ENCODE results near the gene ABCE1. TPM values are rescaled to one million over a fixed set of nuclear protein-coding genes. Genes with fewer than 3 reads are reported as not detected.
"Not testable (repeated sequence)": the region's sequence is repeated elsewhere in the genome, so short reads cannot be mapped to it uniquely, and the experiment has no call there.

The ABCE1 gene
- total RNA-seq, 1 experiment from 2014 or later: 134 TPM

GRCh38 chr4:145102619-145103018, 4.5 kb downstream of the ABCE1 start:
- DNase-seq (ENCODE audit: low read depth): no peak

GRCh38 chr4:145103496-145103895, 5.4 kb downstream of the ABCE1 start:
- DNase-seq (ENCODE audit: low read depth): no peak

DNA sequence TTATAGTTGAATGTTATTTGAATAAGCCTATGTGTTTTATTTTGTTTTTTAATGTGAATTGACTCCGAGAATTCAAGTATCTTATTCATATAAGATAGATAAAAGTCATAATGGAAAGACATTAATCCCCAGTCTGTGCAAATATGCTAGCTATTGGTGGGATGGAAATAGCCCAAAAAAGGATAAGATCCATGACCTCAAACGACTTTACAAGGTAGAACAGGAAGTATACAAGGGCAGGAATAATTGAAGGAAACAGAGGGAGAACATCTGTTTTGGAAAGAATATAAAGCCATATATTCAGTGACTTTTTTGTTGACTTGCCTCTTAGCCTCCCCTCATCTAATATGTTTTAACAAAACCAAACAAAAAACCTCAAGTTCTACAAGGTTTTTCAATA, 9.0 kb downstream of the ABCE1 start:
- DNase-seq (ENCODE audit: low read depth): no peak

GRCh38 chr4:145108128-145108527, 10.0 kb downstream of the ABCE1 start:
- DNase-seq (ENCODE audit: low read depth): no peak

DNA sequence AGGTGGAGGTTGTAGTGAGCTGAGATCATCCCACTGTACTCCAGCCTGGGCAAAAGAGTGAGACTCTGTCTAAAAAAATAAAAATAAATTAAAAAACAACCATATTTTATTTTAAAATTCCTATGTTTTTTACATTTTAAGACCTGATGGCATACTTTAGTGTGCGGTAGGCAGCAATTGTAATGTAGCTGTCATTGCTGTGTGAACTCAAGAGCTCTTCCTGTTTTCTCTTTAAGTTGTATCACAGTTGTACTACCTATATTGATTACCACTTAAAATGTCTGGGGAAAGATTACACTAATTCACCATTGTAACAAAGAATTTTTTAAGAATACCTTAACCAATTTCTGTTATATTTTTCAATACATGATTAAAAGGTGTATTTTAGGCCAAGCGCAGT, 27.3 kb downstream of the ABCE1 start:
- no peak for DNase-seq (ENCODE audit: low read depth)

GRCh38 chr4:145130130-145130529, 32.0 kb downstream of the ABCE1 start:
- DNase-seq (ENCODE audit: low read depth): no peak

- peak; percentile 73 for DNase-seq (ENCODE audit: low read depth)
These were observed 32.8 kb downstream of the ABCE1 start for GRCh38 chr4:145130788-145131399.

DNA sequence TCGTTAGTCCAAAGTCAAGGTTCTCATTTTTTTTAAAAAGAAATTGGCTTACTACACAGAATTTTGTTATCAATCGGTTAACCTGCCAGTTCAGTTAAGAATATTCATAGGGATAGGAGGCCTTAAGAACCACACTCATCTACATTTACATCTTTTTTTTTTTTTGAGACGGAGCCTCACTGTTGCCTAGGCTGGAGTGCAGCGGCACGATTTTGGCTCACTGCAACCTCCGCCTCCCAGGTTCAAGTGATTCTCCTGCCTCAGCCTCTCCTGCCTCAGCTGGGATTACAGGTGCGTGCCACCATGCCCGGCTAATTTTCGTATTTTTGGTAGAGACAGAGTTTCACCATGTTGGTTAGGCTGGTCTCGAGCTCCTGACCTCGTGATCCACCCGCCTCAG, 33.7 kb downstream of the ABCE1 start:
- DNase-seq (ENCODE audit: low read depth): no peak

- DNase-seq (ENCODE audit: low read depth): peak; percentile 33
These were observed 34.5 kb downstream of the ABCE1 start for GRCh38 chr4:145132511-145133098.

DNA sequence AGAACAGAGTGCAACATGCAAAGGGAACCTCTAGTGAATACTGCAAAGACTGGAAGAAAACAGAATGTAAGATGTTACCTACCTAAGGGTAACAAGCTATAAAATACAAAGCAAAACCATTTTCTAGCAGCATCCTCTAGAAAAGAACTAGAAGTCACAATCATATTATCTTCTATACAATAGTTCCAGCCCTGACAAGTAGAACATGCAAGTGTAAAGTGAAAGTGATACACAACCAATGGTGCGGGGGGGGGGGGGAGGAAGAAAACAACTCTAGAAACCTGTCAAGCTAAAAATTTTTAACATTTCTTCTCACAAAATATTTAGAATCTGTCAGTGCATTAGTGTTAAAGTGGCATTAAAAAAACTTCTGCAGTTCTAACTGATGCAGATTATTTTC, 38.1 kb downstream of the ABCE1 start:
- not testable (repeated sequence) for DNase-seq (ENCODE audit: low read depth)

GRCh38 chr4:145148980-145149379, 50.9 kb downstream of the ABCE1 start:
- no peak for DNase-seq (ENCODE audit: low read depth)

DNA sequence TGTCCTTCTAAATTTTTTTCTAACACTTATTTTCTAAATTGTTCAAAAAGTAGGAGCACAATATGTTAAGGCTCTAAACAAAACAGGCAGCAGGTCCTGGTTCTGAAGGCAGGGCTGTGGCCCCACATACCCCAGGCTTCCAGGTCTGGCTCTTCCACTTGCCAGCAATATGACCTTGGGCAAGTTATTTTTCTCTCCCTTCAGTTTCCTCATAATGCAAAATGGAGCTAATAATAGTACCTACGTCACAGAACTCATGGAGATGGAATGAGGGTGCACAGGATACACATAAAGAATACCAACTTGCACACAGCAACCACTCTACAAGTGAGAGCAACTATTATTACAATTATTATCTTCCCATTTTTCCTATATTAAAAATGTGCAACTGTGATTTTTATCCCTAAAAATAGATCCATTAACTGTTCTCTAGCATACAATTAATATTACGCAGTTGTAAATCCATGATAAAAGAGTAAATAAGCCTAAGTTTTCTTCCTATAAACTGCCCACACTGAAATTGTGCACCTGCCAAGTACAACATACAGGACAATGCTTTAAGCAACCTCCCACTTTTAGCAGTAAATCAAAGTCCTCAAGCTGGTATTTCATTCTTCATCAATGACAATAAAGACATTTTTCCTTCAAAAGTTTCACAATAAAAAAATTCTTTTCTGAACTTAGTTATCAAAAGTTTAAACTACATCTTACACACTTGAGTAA, 55.2 kb downstream of the ABCE1 start:
- DNase-seq (ENCODE audit: low read depth): no peak

DNA sequence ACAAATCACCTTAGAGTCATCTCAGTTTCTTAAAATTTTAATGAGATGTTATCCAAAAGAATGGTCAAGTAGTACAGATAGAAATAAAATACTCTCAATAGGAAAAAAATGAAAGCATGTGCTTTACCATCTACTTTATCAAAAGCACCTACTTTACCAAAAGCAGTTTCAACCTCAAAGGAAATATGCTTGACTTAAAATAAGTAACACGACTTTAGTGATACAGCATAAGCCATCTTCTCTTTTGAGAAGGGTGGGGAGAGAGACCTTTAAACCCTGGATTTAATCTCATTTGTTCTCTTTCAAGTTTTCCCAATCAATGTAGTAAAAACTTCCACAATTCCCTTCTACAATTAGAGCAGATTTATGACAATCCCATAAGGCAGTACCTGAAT, 55.8 kb downstream of the ABCE1 start:
- no peak for DNase-seq (ENCODE audit: low read depth)

GRCh38 chr4:145154573-145154972, 56.5 kb downstream of the ABCE1 start:
- peak; percentile 23 for DNase-seq (ENCODE audit: low read depth)

DNA sequence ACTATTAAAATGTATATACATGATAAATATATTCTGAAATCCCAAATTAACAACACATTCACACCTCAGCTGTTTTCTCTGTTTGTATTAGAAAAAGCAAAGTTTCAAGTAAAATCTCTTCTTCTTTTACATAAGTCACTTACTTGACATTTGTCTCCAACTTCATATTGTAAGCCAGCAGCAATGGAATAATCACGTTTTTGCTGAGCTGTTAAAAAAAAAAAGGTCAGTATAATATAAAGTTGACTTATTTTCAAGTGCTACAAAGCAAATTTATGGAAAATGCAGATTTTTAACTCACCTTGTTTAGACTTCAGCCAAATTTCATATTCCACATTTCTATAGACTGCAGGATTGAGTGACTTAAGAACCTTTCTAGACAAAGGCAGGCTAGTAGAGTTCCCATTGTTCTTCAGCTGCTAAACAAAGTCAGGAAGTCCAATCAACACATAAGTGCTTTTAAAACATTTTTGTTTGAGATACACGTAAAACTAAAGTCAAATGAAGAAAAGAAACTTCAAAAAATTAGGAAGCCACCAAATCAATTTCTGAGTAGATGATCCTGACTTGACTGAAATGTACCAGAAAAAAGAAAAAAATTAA, 57.3 kb downstream of the ABCE1 start:
- no peak for DNase-seq (ENCODE audit: low read depth)

DNA sequence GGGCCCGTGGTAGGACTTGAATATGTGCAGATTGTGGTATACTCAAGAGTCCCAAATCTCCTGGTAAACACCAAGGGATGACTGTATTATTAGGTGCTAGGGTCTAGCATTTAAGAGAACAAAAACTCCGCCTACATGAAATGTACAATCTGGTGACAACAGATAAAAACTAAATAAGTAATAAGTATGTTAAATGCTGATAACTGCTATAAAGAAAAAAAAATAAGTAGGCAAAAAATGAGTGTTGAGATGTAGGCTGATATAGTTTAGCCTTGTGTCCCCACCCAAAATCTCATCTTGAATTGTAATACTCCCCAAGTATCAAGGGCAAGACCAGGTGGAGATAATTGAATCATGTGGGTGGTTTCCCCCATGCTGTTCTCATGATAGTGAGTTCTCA, 58.9 kb downstream of the ABCE1 start:
- DNase-seq (ENCODE audit: low read depth): no peak

GRCh38 chr4:145161549-145161948, 63.4 kb downstream of the ABCE1 start:
- DNase-seq (ENCODE audit: low read depth): no peak

GRCh38 chr4:145167887-145168286, 69.8 kb downstream of the ABCE1 start:
- no peak for DNase-seq (ENCODE audit: low read depth)

DNA sequence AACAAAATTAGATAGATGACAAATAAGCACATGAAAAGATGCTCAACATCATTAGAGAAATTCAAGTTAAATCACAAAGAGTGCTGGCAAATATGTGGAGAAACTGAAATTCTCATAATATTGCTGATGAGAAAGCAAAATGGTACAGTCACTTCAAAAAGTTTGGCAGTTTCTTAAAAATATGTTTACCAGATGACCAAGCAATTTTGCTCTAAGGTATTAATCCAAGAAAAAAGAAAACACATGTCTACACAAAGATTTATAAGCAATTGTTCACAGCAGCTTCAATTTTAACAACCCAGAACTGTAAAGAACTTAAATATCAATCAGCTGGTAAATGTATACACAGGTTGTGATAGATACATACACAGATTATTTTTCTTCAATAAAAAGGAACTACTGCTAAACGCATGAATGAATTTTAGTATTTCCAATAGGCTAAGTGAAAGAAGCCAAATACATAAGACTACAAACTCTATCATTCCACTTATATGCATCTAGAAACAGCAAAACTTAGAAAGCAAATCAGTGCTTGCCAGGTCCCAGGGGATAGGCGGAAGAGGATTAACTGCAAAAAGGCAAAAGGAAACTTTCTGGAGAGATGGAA, 70.6 kb downstream of the ABCE1 start:
- DNase-seq (ENCODE audit: low read depth): no peak

DNA sequence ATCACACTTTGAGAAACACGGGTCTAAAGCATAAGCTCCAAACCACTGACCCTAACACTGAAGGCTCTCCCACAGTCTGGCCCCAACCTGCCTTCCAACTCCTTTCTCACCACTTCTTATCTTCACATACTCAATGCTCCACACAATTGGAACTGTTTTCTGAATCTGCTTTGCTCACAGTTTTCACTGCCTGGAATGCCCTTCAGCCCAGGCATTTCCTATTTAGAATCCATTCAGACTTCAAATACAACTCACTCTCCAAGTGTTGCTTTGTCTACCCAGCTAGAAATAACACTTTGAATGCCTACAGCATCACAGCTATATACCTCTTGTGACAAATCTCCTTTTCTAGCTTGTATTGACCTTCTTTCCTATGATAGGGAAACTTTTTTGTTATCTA, 72.1 kb downstream of the ABCE1 start:
- DNase-seq (ENCODE audit: low read depth): no peak

DNA sequence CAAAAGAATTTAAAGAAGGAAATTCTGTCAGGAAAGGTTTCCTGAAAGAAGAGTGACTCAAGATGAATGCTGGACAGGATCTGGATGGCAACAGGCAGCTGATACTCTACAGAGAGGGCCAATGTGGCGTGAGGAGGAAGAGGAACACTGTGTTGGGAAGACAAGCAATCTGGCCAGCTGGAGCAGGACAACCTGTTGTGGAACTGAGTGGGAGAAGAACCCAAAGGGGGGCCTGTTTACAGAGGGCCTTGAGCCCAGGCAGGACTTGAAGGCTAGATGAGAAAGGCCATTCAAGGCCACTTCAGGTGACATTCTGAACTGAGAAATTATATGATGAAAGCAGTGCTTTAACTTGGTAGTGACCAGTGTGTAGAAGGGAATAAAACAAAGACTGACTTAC, 73.8 kb downstream of the ABCE1 start:
- no peak for DNase-seq (ENCODE audit: low read depth)

DNA sequence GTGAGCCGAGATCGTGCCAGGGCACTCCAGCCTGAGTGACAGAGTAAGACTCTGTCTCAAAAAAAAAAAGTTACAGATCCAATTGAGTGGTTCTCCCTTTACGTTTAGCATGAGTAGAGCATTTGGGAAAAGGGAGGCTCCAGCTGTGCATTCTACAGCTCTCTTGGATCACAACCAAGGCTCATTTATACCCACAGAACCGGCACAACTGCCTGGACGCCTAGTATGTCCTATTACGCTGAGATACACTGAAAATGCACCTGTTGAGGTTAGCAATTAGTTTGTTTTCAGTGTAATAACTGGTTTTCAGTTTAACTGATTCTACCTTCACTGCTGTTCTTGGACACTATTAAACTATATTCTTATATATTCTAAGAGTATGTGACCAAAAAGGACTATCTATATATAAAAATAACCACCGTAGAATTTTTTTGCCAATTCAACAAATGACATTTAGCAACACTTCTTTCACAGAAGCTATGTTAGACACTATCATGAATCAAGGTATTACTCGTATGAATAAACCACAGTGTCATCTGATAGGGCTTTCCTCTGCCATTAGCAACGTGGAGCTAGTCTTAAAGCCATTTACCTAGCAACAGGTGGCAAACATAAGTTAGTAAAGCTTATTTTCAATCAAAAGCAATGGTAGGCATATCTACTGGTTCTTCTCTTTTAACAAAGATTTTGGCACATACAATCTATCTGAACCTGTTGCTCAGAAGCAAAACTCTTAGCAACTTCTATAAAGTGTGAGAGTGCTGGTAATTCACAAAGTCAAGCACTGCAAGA, 78.7 kb downstream of the ABCE1 start:
- peak; percentile 33 for DNase-seq (ENCODE audit: low read depth)

Data from M059J (cell line).